ENCODE data around the gene ARHGAP4.
A peak's percentile ranks its signal among the peaks of the same experiment; 100 is the strongest.

Gene ARHGAP4

DNA sequence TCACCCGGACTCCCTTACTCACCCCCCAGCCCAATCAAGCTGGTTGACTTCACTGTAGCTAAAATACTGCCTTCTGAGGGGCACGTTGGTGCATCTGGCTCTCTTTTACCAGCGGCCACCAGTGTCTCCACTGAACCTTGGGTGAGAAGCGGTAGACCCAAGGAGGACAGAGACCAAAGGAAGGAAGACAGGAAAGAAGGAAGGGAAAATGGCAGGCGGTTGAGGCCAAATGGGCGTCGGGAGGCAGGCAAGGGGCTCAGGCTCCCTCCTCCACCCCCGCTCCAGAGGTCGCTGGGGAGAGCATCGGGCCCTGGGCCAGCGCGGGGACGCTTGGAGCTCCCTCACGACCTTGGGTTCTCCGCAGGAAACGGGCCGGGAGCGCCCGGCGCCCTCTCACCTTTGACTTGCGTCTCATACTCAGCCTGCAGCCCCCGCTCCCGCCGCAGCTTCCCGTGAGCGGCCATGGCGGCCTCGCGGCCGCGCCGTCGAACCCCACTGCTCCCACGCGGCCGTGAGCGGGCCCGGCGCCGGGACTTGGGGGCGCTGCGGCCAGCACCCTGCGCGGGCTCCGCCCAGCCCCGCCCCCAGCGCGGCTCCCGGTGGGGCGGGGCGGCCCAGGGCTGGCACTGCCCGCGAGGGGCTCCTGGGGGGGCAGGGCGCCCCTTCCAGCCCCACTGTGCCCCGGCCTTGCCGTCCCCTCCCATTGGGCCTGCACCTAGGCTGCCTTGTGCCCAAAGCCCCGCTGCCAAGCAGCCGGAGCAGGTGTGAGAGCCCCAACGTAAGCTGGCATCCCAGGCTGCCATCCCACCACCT is at the start of gene ARHGAP4:
ARHGAP4 (minus strand) TSS at position 526 of the 813 bp plus-strand sequence; CDS start at position 464, 62 bp downstream.
- DNase-seq: no peak

DNA sequence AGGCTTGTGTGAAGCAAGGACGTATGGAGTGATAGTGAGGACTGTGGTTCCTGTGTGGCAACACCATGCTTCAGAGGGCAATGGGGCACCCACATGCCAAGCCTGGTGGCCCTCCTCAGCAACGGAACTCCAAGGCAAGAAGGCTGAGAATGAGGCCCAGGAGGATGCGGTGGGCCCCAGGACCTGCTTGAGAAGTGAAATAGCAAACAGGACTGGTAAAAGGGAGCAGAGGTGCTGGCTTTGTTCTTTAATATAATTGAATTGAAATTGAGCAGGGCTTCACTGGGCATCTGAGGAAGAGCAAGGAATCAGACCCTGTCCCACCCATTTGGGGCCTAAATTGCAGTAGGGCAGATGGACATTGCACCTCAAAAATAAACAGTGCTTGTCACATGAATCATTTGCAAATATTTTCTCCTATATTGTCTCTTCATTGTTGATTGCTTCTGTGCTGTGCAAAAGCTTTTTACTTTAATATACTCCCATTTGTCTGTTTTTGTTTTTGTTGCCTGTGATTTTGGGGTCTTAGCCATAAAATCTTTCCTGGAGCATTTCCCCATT is 48.7 kb upstream of the ARHGAP4 start:
- no peak for DNase-seq

DNA sequence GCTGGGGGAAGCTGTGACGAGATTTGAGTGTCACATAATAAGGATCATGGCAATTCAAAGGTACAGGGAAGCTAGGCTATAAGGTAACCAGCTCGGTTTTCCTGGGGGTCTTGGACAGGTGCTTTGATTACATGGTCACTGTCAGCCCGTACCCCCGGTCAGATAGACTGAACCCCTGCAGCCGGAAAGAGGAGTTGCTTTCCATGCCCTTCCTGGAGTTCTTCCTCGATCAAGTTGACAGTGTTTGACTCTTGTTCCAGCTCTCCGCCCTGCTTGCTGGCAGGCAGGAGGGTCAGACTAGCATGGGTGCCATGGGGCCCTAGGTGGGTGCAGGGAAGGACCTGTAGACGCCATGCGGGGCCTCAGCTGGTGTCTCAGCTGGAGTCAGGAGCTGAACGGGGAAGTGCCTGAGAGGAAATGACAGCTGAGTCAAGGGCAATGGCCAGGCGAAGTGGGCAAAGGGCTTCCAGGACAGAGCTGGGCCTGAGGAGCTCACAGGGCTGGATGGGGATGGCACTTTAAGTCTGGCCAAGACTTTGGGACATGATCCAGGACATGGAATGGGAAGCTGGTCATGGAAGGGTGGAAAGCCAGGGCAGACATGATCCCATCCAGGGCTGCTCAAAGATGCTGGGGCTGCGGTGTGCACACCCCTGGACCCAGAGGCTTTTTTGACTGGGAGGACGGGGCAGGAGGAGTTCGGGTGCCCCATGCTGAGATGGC is 48.1 kb upstream of the ARHGAP4 start:
- DNase-seq: no peak

DNA sequence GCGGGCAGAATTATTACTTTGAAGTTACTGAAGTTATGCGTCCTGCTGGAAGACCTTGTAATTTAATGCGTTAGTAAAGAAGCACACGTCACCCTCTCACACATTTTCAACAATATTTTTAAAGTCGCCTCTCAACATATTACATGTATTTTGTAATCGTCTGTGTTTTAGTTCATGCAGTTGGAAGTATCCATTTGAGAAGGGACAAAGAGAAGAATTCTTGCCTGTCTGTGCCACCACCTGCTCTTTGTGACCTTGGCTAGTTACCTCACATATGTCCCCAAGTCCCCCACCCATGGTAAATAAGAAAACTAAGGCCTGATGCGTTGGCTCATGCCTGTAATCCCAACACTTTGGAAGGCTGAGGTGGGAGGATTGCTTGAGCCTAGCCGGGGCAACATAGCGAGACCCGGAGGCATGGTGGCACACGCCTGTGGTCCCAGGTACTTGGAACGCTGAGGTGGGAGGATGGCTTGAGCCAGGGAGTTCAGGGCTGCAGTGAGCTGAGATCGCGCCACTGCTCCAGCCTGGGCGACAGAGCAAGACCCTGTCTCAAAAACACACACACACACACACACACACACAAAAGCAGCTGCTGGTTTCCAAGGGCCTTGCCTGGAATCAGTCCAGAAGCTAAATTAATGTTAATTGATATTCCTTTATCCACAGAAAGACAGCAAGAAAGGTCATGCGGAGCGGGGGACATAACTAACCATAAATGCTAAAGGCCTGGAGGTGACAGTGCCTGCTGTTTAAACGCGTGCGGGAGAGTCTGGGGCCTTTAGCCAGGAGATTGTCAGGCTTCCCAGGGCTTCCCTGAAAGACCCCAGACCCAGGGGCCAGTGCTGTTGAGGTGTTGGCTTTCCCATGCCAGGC is 47.3 kb upstream of the ARHGAP4 start:
- DNase-seq: no peak

DNA sequence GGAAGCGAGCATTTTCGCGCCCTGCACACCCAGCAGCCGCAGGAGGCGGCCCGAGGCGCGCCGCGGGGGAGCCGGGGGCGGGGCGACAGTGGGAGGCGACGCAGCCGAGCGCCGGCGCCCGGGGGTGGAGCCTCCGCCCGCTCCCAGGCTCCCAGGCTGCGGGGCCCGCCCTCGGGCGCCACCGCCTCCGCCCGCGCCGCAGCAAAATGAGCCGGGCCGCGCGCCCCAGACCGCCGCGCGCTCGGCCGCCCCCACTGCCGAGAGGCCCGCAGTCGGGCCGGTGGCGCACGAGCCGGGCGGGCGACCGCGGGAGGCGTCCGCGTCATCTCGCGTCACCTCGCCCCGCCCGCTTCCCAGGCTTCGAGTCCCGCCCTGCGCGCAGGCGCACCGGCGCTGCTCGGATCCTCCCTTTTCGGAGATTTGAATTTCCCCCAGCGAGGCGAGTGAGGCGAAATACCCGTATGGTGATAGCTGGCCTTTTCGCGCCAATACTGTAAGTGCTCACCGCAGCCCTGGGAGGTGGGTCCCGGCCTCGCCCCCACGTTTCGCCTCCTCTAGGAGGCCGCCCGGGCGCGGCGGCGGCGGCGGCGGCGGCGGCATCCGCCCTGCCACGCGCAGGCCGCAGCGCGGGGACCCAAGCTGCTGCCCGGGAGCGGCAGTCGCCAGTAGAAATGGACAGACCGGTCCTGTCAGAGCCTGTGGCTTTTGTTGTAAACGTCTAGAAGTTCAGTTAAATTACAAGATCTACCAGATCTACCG is 46.5 kb upstream of the ARHGAP4 start, which contains the start of gene TMEM187:
TMEM187 (plus strand) TSS at position 387 of the 759 bp plus-strand sequence. CDS start 9,309 bp downstream, outside the sequence.
- DNase-seq: peak; percentile 88

DNA sequence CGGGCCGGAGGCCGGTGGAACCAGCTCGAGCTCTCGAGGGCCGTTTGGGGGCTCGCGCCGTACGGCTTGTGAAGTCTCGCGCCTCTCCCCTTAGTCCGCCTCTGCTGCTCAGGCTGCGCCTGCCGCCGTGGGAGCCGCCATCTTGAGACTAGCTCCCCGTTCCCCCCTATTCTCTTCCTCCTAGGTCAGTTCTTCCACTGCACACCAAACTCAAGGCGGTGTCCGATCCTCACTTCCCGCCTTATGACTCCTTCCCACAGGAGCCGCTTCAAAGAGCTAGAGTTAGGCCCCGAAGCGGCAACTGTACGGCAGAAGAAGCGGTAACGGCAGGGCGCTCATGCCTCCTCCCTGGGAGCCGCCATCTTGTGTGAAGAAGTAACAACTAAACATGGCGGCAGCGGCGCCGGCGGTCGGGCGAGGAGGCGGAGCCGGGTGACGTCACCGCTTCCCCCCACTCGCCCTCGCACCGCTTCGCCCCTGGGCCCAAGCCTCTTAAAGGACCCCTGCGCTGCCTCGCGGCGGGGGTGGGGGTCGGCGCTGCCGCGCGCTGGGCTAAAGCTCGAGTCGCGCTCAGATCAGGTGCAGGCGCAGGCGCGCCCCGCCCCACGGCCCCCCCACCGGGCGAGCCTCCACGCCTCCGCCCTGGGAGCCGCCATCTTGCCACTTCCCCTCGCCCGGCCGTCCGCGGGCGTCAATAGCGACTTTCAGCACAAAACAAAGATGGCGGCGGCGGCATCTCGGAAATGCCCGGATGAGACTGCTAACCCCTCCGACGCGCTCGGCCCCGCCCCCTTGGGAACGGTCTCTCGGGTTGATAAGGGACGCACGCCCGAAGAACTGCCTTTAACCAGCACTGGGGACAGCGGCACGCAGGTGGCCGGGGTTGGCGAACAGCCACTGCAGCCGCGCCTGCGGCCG is 45.6 kb upstream of the ARHGAP4 start, which contains the start of gene HCFC1:
HCFC1 (minus strand) TSS at position 369 of the 918 bp plus-strand sequence. CDS start 978 bp downstream, outside the sequence.
- peak; percentile 91 for DNase-seq

DNA sequence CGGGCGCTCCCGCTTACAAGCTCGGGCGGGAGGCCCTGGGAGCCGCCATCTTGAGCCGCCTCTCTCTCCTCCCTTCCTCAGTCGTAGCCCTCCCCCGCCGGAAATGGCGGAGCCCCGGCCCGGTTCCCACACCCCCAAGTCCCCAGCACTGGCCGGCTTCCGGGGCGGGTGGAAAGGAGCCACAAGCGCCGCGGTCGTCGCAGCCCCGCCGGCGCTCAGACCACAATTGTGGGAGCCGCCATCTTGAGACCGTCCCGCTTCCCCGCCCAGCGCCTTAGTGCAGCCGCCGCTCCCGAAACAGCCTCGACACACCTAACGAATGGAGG is 45.0 kb upstream of the ARHGAP4 start:
- DNase-seq: peak; percentile 88

DNA sequence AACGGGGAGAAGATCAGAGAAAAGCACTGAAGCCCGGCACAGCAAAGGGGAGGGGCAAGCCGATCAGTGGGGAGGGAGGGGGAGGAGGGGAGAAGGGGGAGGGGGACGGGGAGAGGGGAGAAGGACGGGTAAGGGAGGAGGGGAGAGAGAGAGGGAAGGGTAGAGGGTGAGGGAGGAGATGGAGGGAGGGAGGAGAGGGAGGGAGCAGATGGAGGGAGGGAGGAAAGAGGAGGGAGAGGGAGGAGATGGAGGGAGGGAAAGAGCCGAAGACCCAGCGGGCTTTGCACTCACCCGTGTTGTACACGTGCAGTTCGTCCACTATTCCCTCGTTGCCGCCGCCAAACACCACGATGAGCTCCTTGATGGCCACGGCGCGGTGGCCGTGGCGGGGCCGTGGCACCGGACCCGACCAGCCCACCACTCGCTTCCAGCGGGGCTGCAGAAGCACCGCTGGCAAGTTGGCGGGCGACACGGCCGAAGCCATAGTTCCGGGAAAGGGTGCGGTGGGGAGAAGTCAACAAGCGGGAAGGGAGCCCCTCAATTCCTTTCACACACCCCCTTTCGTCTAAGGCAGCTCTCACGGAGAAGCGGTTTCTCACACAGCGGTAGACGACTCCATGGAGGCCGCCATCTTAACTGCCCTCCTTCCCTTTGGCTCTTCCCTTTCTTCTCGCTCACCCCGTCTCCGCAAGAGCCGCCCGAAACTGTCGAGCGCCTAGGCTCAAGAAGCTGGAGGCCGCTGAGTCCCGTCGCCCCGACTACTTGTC is 44.5 kb upstream of the ARHGAP4 start:
- peak; percentile 50 for DNase-seq

DNA sequence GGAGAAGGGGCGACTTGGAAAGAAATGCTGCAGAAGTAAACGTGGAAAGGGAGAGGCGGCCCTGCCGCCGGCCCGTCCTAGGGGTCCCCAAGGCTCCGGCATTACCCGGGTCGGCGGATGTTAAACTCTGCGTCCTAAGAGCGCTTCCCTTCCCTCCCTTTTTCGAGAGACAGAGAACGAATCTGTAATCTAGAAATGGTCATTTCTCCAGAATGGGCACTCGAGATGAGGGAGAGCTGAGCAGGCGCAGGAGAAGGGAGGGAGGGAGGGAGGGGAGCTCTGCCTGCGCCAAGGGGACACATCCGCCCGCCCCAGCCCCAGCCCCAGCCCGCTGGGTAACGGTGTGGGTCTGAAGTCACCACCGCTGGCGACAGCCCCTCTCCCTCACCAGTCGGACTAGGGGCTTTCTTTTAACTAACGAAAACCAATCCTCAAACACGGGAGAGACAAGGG is 43.9 kb upstream of the ARHGAP4 start:
- peak; percentile 50 for DNase-seq

DNA sequence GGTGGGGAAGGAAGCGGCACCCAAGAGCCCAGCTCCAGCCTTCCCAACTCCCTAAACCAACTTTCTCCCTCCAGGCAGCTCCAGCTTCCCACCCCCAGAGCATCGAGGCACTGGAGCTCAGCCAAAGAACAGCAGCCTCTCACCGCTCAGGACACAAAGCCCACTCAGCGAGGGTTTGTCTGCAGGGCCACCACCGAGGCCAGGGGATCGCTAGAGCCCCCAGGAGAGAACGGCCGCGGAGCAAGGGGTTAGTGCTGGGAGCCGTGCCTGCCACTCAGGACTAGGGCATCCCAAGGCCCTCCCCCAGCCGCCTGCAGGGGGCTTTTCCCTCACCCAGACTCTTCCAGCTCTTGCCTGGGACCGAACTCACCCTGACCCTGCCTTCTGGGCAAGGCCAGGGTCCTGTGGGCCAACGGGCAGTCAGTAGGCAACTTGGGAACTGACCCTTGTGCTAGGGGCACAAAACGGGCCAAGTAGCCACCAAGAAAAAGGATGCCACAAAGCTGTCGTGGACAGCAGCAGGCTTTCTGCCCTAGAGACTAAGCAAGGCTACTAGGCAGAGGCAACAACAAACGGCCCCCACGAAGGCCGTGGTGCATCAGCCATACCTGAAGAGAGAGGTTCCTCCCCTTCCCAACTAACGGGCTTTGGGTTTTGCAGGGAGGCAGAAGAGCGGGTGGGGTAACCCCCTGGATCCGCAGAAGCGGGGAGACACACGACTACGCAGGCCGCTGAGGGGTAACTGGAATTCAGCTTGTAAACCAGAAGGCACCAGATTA is 43.2 kb upstream of the ARHGAP4 start:
- no peak for DNase-seq

DNA sequence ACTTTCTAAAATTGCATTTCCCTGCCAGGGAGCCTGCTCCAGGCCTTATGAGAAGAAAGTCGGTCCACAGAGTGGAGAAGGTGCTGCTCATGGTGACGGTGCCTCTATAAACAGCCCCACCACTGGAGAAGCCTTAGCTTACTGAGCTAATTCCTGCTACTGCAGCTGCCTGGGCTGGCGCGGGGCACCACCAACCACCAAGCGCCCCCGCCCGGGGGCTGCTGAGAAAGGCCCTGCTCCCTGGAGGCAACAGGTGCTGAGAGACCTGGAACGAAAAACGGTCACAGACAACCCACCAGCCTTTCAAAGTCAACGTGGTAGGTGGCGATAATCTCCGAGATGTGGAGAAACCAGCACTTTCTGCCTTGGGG is 42.7 kb upstream of the ARHGAP4 start:
- DNase-seq: no peak

DNA sequence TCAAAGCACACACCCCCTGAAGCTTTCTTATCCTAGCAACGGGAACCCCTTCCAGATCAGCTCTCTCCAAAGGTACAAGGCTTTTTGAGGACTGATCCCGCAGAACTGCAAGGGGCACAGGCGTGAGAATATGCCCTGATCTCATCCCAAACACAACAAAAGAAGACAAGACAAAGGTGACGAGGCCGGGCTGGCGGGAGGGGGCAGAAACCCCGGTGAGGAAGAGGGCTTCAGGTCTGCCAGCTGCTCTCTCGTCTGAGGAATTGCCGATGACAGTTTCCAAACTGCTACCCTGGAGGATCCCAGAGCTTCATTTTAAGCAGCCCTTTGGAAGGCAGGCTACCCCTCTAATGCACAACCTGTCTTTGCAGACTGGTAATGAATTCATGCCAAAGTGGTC is 42.2 kb upstream of the ARHGAP4 start:
- DNase-seq: no peak

DNA sequence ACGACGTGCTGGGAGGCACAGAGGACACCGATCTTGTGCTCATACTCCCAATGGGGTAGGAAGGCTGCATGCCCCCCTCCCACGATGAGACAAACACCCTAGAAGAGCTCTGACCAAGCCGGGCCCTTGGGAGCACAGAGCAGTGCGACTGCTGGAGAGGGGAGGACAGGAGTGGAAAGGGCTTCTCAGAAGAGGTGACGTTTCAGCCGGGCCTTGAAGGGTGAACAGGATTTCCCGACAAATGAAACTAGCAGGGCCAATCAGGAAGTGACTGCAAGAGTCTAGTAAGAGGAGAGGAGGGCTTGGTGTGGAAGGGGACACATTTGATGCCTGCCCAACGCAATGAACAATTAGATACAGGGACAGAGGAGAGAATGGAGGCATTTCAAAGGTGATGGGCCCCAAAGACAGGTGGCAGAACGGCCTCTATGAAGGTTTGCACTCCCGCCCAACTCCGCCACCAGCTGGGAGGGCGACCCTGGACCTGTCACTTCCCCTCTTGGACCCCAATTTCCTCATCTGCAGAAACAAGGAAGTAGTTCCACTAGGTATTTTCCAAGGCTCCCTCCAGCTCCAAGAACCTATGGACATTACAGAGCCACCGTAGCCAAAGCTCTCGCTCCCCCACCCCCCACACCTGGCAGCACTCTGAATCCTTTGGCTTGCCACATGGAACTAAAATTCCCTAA is 41.6 kb upstream of the ARHGAP4 start:
- DNase-seq: no peak

DNA sequence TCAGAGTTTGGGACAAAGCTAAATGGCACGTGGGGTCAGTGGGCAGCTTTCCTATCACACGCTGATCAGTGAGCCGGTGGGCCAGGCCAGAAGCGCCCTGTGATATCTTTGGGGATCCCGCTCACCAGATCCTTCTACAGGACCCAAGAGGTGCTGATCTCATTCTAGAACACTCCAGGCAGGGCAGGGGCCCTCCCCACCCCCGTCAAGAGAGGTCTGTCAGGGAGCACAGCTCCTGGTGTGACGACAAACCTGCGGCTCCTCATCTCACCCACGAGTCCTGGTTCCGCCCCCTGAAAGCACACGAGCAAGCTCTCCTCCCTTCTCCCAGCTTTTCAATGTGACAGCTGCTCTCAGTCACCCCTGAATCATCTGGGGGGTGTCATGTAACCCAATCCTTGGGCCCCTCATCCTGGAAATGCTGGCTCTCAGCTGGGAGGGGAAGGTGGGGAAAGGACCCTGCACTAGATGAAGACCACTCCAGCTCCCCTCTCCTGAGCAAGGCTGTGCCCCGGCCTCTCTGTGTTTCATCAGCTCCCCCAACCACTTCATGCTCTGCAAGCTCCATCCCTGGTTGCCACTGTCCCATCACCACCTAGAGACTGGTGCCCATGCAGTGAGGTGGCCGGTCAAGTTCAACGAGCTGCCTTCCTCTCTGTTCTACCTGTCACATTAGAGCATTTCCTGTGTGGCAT is 40.9 kb upstream of the ARHGAP4 start:
- DNase-seq: no peak

DNA sequence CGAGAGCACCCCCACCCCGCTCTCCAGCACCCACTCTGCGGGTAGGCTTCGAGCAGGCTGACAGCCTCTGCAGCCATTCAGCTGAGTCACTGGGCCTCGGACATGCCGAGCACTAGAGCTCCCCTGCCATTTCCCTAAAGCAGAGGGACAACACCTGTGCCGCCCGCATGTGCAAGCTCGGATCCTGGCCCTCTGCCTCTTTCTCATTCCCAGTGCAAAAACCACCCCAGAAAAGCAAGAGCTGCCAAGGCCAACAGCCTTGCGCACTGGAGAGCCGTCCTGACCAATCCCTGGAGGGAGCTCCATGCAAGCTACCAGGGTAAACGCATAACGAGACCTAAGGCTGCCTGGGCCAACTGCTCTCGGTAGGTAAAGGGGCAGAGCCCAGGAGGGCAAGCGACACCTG is 40.2 kb upstream of the ARHGAP4 start:
- no peak for DNase-seq

DNA sequence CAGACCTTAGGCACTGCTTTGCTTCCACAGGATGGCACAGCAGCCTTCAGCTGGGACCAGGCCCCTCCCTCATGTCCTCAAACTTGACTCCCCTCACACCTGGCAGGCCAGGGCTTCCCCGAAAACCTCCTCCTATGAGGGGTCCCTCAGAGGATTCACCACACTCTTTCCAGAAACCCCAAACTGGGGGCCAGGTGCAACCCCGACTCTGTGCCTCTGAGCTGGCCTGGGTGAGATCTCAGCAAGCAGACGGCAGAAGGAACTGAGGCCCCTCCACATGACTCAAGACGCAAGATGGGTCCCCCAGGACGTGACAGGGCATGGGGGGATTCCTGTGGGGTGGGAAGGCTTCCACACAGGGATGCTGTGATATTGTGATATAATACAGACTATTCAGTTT is 39.3 kb upstream of the ARHGAP4 start:
- no peak for DNase-seq

DNA sequence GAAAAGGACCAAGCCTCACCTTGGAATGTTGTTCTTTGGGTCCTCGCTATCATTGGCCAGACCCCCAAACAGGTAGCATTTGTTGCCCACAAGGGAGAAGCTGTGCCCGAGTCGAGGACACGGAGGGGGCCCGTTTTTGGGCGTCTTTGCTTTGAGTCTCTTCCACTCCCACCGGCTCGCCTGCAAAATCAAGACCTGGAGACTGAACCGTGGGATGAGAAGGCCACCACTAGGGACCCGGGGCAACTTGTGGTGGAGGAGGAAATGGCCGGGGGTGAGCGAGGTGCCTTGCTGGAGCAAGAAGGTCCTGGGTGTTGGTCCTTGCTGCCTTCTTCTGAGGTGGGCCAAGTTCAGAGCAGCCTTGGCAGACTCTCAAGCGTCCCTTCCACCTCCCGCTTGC is 38.0 kb upstream of the ARHGAP4 start:
- no peak for DNase-seq

DNA sequence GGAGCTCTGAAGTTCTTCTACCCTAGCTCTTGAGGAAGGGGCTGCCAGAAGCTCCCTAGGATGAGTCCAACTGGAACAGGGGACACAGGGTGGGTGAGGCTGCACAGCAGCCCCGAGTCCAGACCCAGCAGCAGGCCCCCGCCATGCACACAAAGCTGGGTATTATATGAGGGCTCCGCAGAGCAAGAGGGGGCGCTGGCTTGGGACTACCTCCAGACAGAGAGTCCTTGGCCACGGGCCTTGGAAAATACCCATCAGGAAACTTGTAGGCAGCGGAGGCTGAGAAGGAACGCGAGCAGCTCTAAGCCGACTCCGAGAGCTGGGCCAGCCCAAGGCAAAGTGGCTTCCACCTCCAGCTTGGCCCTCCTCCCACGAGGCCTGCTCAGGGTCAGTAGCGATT is 37.5 kb upstream of the ARHGAP4 start:
- DNase-seq: no peak
